HepG2 (cell line): ENCODE measurements around the gene IER2. TPM values are rescaled to one million over a fixed set of nuclear protein-coding genes. Genes with fewer than 3 reads are reported as not detected.

Experiments used
- AGO2 ChIP-seq: fragments of 200-400 bp; formaldehyde crosslinking; optimal IDR thresholded peaks from 2 replicates; pipeline ENCODE3; 2017; ENCODE audit warnings: mild to moderate bottlenecking, low read depth, low read length, moderate library complexity
- CC2D1A ChIP-seq: sonication (generic); formaldehyde crosslinking; IDR thresholded peaks from 2 replicates; pipeline ENCODE4 v1.8.1; 2023; ENCODE audit warnings: mild to moderate bottlenecking, missing genetic modification reagents
- CREB1 ChIP-seq, 2 experiments: fragments of 450-650 bp in 1 of 2; IDR thresholded peaks; 2 replicates each; pipeline ENCODE4 v1.6.1; 2016 to 2017; ENCODE audit warnings: control low read depth in 1 of 2, mild to moderate bottlenecking in 1 of 2, missing compliant biosample characterization in 1 of 2, missing genetic modification characterization in 1 of 2
- EHMT2 ChIP-seq: fragments of 200-600 bp; sonication (generic); IDR thresholded peaks from 2 replicates; pipeline ENCODE4 v1.7.0; 2017; ENCODE audit warnings: antibody characterized with exemption, low read depth, low read length, borderline replicate concordance
- MAFF ChIP-seq: IDR thresholded peaks from 2 replicates; pipeline ENCODE4 v1.6.1; 2011; ENCODE audit warnings: low read depth, low read length, improper control_type of control experiment
- RBAK ChIP-seq: sonication (generic); formaldehyde crosslinking; IDR thresholded peaks from 2 replicates; pipeline ENCODE4 v1.5.1; 2020; ENCODE audit warnings: mild to moderate bottlenecking, missing genetic modification reagents
- RFXANK ChIP-seq: IDR thresholded peaks from 2 replicates; pipeline ENCODE4 v1.6.1; 2016
- SKI ChIP-seq: fragments of 450-650 bp; IDR thresholded peaks from one replicate; pipeline ENCODE4 v1.6.1; 2018; ENCODE audit warnings: mild to moderate bottlenecking; ENCODE audit not compliant: partially characterized antibody
- SYNCRIP ChIP-seq: fragments of 200-400 bp; formaldehyde crosslinking; IDR thresholded peaks from 2 replicates; pipeline ENCODE4 v1.6.1; 2018; ENCODE audit warnings: mild to moderate bottlenecking, low read depth, low read length; ENCODE audit not compliant: insufficient read depth
- ZBTB21 ChIP-seq: sonication (generic); formaldehyde crosslinking; IDR thresholded peaks from 2 replicates; pipeline ENCODE4 v1.4.0; 2020; ENCODE audit warnings: missing genetic modification reagents
- ZNF143 ChIP-seq: sonication (generic); formaldehyde crosslinking; IDR thresholded peaks from 2 replicates; pipeline ENCODE4 v1.4.0; 2020; ENCODE audit warnings: missing genetic modification reagents
- ZNF180 ChIP-seq: sonication (generic); formaldehyde crosslinking; IDR thresholded peaks from 2 replicates; pipeline ENCODE4 v1.4.0; 2020; ENCODE audit warnings: low read depth, missing genetic modification reagents, borderline replicate concordance
- ZNF260 ChIP-seq: sonication (generic); formaldehyde crosslinking; IDR thresholded peaks from 2 replicates; pipeline ENCODE4 v1.4.0; 2020; ENCODE audit warnings: missing genetic modification reagents, low read depth, mild to moderate bottlenecking, borderline replicate concordance
- ZNF335 ChIP-seq: sonication (generic); formaldehyde crosslinking; IDR thresholded peaks from 2 replicates; pipeline ENCODE4 v1.4.0; 2020; ENCODE audit warnings: missing genetic modification reagents
- ZNF549 ChIP-seq: sonication (generic); formaldehyde crosslinking; IDR thresholded peaks from 2 replicates; pipeline ENCODE4 v1.5.0; 2020; ENCODE audit warnings: missing genetic modification reagents
- ZNF780A ChIP-seq: sonication (generic); formaldehyde crosslinking; IDR thresholded peaks from 2 replicates; pipeline ENCODE4 v1.8.0; 2022; ENCODE audit warnings: mild to moderate bottlenecking, missing genetic modification reagents, moderate library complexity
- polyA plus RNA-seq, 8 experiments: library from polyadenylated mRNA; depleted of rRNA in 3 of 8; stranded (reverse) in 7 of 8; unstranded in 1 of 8; fragments of >200 nt; fragmentation: Illumina TruSeq in 4 of 8; extraction: Trizol in 4 of 8; gene quantifications; 2 replicates each; pipeline versions ENCODE4 v1.2.1 to v1.2.3, GENCODE V29; 2011 to 2016; ENCODE audit warnings: low read depth in 4 of 8, missing spikeins in 1 of 8, mixed read lengths in 1 of 8; ENCODE audit not compliant: insufficient read depth in 1 of 8
- total RNA-seq, 5 experiments: library from RNA; depleted of rRNA; stranded (reverse); fragments of >200 nt; fragmentation: Illumina TruSeq; extraction: Trizol; gene quantifications; 2 replicates each; pipeline ENCODE4 v1.2.3, GENCODE V29; 2016; ENCODE audit warnings: low read depth in 1 of 5
- TF ChIP-seq, protein P1 (sequence below): sonication (generic); formaldehyde crosslinking; IDR thresholded peaks from 2 replicates; pipeline ENCODE4 v1.8.1; 2023; ENCODE audit warnings: mild to moderate bottlenecking, moderate library complexity, missing genetic modification reagents
- TF ChIP-seq, protein P2 (sequence below): sonication (generic); formaldehyde crosslinking; IDR thresholded peaks from 2 replicates; pipeline ENCODE4 v1.8.0; 2022; ENCODE audit warnings: mild to moderate bottlenecking, missing genetic modification reagents, moderate library complexity
- TF ChIP-seq, protein P3 (sequence below): sonication (generic); IDR thresholded peaks from 2 replicates; pipeline ENCODE4 v1.6.1; 2016; ENCODE audit warnings: low read depth, borderline replicate concordance
- TF ChIP-seq, protein P4 (sequence below), 2 experiments: sonication (generic) in 1 of 2; formaldehyde crosslinking in 1 of 2; IDR thresholded peaks; 2 replicates each; pipeline versions ENCODE4 v1.4.0 to v1.6.1; 2016 to 2020; ENCODE audit warnings: borderline replicate concordance in 1 of 2, low read depth in 1 of 2, mild to moderate bottlenecking in 1 of 2, missing genetic modification reagents in 1 of 2
- TF ChIP-seq, protein P5 (sequence below): sonication (generic); formaldehyde crosslinking; IDR thresholded peaks from 2 replicates; pipeline ENCODE4 v1.4.0; 2020; ENCODE audit warnings: missing genetic modification reagents; ENCODE audit errors: not compliant biosample characterization

Gene IER2
- total and polyA plus RNA-seq, 2 of the 13 experiments (the other 11 are each of a cell fraction or from before 2014, with no cell fraction given) = 10.1 to 14.3 TPM

DNA sequence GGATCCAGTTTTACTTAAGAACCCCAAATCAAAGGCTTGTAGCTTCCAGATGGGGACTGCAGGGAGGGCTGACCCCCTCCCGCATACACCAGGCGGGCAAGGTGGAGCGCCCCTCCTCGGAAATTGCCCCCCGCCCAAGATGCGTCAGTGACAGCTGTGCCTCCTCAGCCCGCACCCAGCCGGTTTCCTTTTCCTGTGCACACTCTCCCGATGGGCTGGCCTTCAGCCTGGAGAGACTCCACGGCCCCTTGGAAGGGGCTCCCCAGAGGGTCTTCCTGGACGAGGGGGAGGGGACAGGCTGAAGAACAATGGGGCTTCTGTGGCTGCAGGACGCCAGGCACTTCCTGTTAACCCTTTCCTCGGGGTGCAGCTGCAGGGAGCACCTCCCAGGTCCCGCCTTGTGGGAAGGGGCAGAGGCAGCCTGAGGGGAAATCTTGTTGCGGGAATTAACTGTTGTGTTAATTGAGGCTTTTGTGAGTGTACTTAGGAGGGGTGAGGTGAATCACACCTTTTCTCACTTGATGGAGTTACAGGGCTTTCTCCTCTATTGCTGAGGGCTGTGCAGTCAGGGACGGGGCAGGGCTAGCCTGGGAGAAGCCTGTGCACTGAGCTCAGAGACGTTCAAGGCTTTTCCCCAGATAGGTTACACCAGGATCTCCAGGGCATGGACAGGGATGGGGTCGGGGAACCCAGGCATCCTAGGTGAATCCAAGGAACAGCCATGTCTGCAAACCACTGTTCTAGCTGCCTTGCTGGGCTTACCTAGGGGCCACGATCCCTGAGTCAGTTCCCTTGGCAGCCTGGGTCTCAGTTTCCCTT, 14.3 kb downstream of the IER2 start (continued):
- TF ChIP-seq, protein P1, sequence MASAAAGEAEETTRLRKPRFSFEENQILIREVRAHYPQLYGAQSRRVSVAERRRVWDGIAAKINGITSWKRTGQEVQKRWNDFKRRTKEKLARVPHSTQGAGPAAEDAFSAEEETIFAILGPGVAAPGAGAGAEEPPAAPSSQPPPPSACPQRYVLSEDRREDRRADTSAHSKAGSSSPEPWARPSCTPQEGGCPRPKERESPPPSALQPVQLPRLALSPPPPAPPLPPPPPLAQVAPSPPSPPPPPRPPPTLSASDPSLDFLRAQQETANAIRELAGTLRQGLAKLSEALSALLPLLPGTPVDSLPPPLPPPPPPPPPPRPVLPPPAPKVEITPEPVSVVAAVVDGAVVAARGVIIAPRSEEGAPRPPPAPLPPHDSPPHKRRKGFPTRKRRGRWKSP = no peak
- TF ChIP-seq, protein P2, sequence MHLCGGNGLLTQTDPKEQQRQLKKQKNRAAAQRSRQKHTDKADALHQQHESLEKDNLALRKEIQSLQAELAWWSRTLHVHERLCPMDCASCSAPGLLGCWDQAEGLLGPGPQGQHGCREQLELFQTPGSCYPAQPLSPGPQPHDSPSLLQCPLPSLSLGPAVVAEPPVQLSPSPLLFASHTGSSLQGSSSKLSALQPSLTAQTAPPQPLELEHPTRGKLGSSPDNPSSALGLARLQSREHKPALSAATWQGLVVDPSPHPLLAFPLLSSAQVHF (CRISPR knock-in tag) = peak; percentile 74; the same call in 1 of the 2 replicates
- 0 out of 2 replicates have a peak, but pooled peaks have one; percentile 2 for TF ChIP-seq CC2D1A (CRISPR knock-in tag)
- TF ChIP-seq, protein P3, sequence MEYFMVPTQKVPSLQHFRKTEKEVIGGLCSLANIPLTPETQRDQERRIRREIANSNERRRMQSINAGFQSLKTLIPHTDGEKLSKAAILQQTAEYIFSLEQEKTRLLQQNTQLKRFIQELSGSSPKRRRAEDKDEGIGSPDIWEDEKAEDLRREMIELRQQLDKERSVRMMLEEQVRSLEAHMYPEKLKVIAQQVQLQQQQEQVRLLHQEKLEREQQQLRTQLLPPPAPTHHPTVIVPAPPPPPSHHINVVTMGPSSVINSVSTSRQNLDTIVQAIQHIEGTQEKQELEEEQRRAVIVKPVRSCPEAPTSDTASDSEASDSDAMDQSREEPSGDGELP = peak; percentile 84
- no peak for TF ChIP-seq ZNF143 (CRISPR knock-in tag)
- TF ChIP-seq ZNF335 (CRISPR knock-in tag) = 0 out of 2 replicates have a peak, but pooled peaks have one; percentile 45
- TF ChIP-seq RFXANK (CRISPR knock-in tag) = no peak
- peak; percentile 49 for TF ChIP-seq SKI
- no peak for TF ChIP-seq ZNF780A (CRISPR knock-in tag)
- no peak for TF ChIP-seq MAFF
- no peak for TF ChIP-seq ZNF180
- TF ChIP-seq AGO2 = no peak
- TF ChIP-seq ZBTB21 (CRISPR knock-in tag) = no peak
- TF ChIP-seq, protein P4, sequence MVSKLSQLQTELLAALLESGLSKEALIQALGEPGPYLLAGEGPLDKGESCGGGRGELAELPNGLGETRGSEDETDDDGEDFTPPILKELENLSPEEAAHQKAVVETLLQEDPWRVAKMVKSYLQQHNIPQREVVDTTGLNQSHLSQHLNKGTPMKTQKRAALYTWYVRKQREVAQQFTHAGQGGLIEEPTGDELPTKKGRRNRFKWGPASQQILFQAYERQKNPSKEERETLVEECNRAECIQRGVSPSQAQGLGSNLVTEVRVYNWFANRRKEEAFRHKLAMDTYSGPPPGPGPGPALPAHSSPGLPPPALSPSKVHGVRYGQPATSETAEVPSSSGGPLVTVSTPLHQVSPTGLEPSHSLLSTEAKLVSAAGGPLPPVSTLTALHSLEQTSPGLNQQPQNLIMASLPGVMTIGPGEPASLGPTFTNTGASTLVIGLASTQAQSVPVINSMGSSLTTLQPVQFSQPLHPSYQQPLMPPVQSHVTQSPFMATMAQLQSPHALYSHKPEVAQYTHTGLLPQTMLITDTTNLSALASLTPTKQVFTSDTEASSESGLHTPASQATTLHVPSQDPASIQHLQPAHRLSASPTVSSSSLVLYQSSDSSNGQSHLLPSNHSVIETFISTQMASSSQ (IDR thresholded peaks at IDR 0.05; ENCODE audit: low read depth) = peak; percentile 60
- TF ChIP-seq, protein P4 (CRISPR knock-in tag; IDR thresholded peaks at IDR 0.05; ENCODE audit: borderline replicate concordance) = peak; percentile 58; the same call in 1 of the 2 replicates
- TF ChIP-seq EHMT2 = no peak
- no peak for TF ChIP-seq SYNCRIP
- TF ChIP-seq ZNF260 (CRISPR knock-in tag) = no peak
- no peak for TF ChIP-seq CREB1 (IDR thresholded peaks at IDR 0.05)
- no peak for TF ChIP-seq CREB1 (CRISPR knock-in tag; IDR thresholded peaks at IDR 0.05)
- TF ChIP-seq, protein P5, sequence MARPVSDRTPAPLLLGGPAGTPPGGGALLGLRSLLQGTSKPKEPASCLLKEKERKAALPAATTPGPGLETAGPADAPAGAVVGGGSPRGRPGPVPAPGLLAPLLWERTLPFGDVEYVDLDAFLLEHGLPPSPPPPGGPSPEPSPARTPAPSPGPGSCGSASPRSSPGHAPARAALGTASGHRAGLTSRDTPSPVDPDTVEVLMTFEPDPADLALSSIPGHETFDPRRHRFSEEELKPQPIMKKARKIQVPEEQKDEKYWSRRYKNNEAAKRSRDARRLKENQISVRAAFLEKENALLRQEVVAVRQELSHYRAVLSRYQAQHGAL (CRISPR knock-in tag) = no peak
- 0 out of 2 replicates have a peak, but pooled peaks have one; percentile 11 for TF ChIP-seq RBAK (CRISPR knock-in tag)
- TF ChIP-seq ZNF549 (CRISPR knock-in tag) = no peak
